ENCODE results near the gene FARS2. TPM values are rescaled to one million over a fixed set of nuclear protein-coding genes. Genes with fewer than 3 reads are reported as not detected.

The FARS2 gene
- total and polyA plus RNA-seq, 2 donors (not counting 3 experiments of a cell fraction or from before 2014, with no cell fraction given) = 20.2 to 20.5 TPM

DNA sequence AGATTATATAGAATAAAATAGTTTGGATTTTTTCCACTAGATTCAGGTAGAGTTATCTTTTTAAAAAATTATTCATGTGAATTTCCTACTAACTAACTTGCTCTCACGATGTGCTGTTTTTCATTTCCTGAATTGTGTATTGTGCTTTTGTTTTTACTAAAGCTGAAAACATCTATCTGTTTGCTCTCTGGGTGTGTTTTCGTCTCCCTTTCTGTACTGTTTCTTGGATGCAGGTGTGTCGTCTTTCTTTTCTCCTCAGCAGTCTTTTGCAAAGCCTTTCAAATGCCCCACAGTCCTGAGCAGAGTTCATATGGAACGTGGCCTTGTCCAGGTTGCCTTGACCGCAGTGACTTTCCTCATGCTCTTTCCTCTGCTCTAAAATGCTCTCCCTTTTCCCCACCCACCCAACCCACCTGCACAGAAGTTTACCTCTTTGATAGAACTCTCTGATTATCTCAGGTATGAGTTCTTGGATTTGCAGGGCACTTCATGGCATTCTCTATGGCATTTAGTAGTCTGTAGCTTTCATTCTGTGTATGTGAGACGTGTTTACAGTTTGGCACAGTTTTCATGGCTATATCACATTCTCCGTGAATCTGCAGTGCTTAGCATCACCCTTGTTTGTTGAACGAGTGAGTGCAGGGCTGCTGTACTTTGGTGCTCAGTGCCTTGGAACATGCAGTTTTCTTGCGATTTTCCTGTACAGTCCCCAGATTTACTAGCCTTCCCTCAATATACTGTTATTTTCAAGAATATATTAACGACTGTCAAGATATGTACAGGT, 77.1 kb downstream of the FARS2 start:
- FAIRE-seq = no peak
- no peak overlapping the region for H2AFZ ChIP-seq (ENCODE audit: low read depth, low read length)
- H3K36me3 ChIP-seq (ENCODE audit: control insufficient read depth in 2 of 2, extremely low read depth in 1 of 2, insufficient read depth in 2 of 2, low read length in 2 of 2) = no peaks in the 10 kb centered on the region
- peak; percentile 18 for DNase-seq (ENCODE audit: low read depth, low spot score)
- intact Hi-C loops (cut with micrococcal nuclease) = no loop called here
- H3K27ac ChIP-seq (ENCODE audit: insufficient read depth, low read depth, low read length) = no peak overlapping the region
- H3K4me3 ChIP-seq (replicated peaks in 1 of 3; ENCODE audit: insufficient read depth in 1 of 3, low read depth in 1 of 3, low read length in 3 of 3) = no peak overlapping the region
- H4K20me1 ChIP-seq (replicated peaks; ENCODE audit: control insufficient read depth, extremely low read depth, insufficient read depth, low read length) = peaks cover 3% of the 10 kb centered on the region
- dilution Hi-C loops (cut with MboI; ENCODE audit: extremely low pct_ligation_motif_present, low sequenced_read_pairs) = no loop called here
- H3K27me3 ChIP-seq (ENCODE audit: control insufficient read depth in 2 of 2, insufficient read depth in 2 of 2, low read length in 2 of 2) = no peaks in the 10 kb centered on the region
- H3K9me1 ChIP-seq (replicated peaks; ENCODE audit: control insufficient read depth, extremely low read depth, insufficient read depth, low read length) = no peaks in the 10 kb centered on the region
- H3K4me2 ChIP-seq (ENCODE audit: insufficient read depth, low read length) = no peak overlapping the region
- H3K9me3 ChIP-seq (replicated peaks; ENCODE audit: control insufficient read depth, insufficient read depth, low read length) = no peaks in the 10 kb centered on the region
- TF ChIP-seq GATA2 (IDR thresholded peaks at IDR 0.05; ENCODE audit: insufficient read depth, insufficient read length, low read depth, low read length) (no peak), FOS (IDR thresholded peaks at IDR 0.05; ENCODE audit: borderline replicate concordance, insufficient read depth, low read length) (no peak), POLR2AphosphoS5 (IDR thresholded peaks at IDR 0.05; ENCODE audit: insufficient read depth, low read depth, low read length) (no peak), EZH2 (IDR thresholded peaks at IDR 0.05; ENCODE audit: borderline replicate concordance, low read depth, low read length, severe bottlenecking) (no peak)
- TF ChIP-seq, protein P1, sequence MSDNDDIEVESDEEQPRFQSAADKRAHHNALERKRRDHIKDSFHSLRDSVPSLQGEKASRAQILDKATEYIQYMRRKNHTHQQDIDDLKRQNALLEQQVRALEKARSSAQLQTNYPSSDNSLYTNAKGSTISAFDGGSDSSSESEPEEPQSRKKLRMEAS (IDR thresholded peaks at IDR 0.05; ENCODE audit: insufficient read depth, insufficient read length) = no peak
- CTCF ChIA-PET = interaction anchor here (1.0 kb wide), 1 partner anchor 18 kb away, joined by 4 read pairs; no protein-coding TSS in a partner anchor
- no TSS peak for BruUV-seq (replicated peaks)
- H3K79me2 ChIP-seq (ENCODE audit: control insufficient read depth, insufficient read depth, low read length) = no peaks in the 10 kb centered on the region
- no peak overlapping the region for H3K9ac ChIP-seq (replicated peaks; ENCODE audit: extremely low read depth, insufficient read depth, low read length)
- POLR2A ChIA-PET = no interaction called here
- H3K4me1 ChIP-seq (ENCODE audit: control insufficient read depth, extremely low read depth, insufficient read depth, low read length) = peaks cover 15% of the 10 kb centered on the region

DNA sequence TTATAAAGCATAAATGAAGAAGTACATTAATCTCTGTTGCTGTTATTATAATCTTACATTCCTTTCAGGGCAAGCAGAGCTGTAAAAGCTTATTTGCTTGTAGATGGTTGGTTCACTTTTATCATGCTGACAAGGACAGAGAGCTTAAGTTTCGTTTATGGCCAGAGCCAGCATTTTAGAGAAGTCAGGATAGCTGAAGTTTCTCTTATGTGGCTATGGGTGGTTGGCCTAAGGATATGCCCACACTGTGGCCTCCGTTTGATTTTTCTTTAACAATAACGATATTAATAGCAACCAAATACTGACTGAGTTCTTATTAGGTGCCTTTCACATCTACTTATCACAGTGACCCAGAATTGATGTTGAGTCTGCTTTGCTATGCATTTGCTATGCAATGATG, 78.5 kb downstream of the FARS2 start:
- ChIA-PET CTCF (interaction anchor here (1.1 kb wide), 1 partner anchor 25 kb away, joined by 3 read pairs; no protein-coding TSS in a partner anchor), POLR2A (no interaction called here)
- no peak for FAIRE-seq
- Histone ChIP-seq H3K27me3 (ENCODE audit: control insufficient read depth in 2 of 2, insufficient read depth in 2 of 2, low read length in 2 of 2) (no peaks in the 10 kb centered on the region), H3K4me3 (replicated peaks in 1 of 3; ENCODE audit: insufficient read depth in 1 of 3, low read depth in 1 of 3, low read length in 3 of 3) (no peak overlapping the region), H3K79me2 (ENCODE audit: control insufficient read depth, insufficient read depth, low read length) (no peaks in the 10 kb centered on the region), H3K9me3 (replicated peaks; ENCODE audit: control insufficient read depth, insufficient read depth, low read length) (no peaks in the 10 kb centered on the region), H4K20me1 (replicated peaks; ENCODE audit: control insufficient read depth, extremely low read depth, insufficient read depth, low read length) (no peaks in the 10 kb centered on the region), H2AFZ (ENCODE audit: low read depth, low read length) (no peak overlapping the region), H3K27ac (ENCODE audit: insufficient read depth, low read depth, low read length) (no peak overlapping the region), H3K4me1 (ENCODE audit: control insufficient read depth, extremely low read depth, insufficient read depth, low read length) (peaks cover 5% of the 10 kb centered on the region), H3K9me1 (replicated peaks; ENCODE audit: control insufficient read depth, extremely low read depth, insufficient read depth, low read length) (no peaks in the 10 kb centered on the region), H3K4me2 (ENCODE audit: insufficient read depth, low read length) (no peak overlapping the region), H3K9ac (replicated peaks; ENCODE audit: extremely low read depth, insufficient read depth, low read length) (no peak overlapping the region), H3K36me3 (ENCODE audit: control insufficient read depth in 2 of 2, extremely low read depth in 1 of 2, insufficient read depth in 2 of 2, low read length in 2 of 2) (no peaks in the 10 kb centered on the region)
- intact Hi-C loops (cut with micrococcal nuclease) (no loop called here), dilution Hi-C loops (cut with MboI; ENCODE audit: extremely low pct_ligation_motif_present, low sequenced_read_pairs) (no loop called here)
- BruUV-seq (replicated peaks) = no TSS peak
- DNase-seq (ENCODE audit: low read depth, low spot score) = no peak
- TF ChIP-seq JUN (IDR thresholded peaks at IDR 0.05; ENCODE audit: borderline replicate concordance, insufficient read depth, insufficient read length, low read depth) = no peak
- no peak for TF ChIP-seq FOS (IDR thresholded peaks at IDR 0.05; ENCODE audit: borderline replicate concordance, insufficient read depth, low read length)
- TF ChIP-seq, protein P1 (IDR thresholded peaks at IDR 0.05; ENCODE audit: insufficient read depth, insufficient read length) = no peak
- no peak for TF ChIP-seq MYC (IDR thresholded peaks at IDR 0.05; ENCODE audit: low read depth, low read length)
- no peak for TF ChIP-seq POLR2A (IDR thresholded peaks at IDR 0.05; ENCODE audit: low read depth, low read length)
- TF ChIP-seq GATA2 (IDR thresholded peaks at IDR 0.05; ENCODE audit: insufficient read depth, insufficient read length, low read depth, low read length) = no peak
- TF ChIP-seq, protein P2, sequence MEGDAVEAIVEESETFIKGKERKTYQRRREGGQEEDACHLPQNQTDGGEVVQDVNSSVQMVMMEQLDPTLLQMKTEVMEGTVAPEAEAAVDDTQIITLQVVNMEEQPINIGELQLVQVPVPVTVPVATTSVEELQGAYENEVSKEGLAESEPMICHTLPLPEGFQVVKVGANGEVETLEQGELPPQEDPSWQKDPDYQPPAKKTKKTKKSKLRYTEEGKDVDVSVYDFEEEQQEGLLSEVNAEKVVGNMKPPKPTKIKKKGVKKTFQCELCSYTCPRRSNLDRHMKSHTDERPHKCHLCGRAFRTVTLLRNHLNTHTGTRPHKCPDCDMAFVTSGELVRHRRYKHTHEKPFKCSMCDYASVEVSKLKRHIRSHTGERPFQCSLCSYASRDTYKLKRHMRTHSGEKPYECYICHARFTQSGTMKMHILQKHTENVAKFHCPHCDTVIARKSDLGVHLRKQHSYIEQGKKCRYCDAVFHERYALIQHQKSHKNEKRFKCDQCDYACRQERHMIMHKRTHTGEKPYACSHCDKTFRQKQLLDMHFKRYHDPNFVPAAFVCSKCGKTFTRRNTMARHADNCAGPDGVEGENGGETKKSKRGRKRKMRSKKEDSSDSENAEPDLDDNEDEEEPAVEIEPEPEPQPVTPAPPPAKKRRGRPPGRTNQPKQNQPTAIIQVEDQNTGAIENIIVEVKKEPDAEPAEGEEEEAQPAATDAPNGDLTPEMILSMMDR (IDR thresholded peaks at IDR 0.05; ENCODE audit: extremely low read depth in 1 of 2, insufficient read depth in 1 of 2, low read depth in 1 of 2, low read length in 2 of 2) = no peak
- TF ChIP-seq POLR2AphosphoS5 (IDR thresholded peaks at IDR 0.05; ENCODE audit: insufficient read depth, low read depth, low read length) = no peak
- TF ChIP-seq EZH2 (IDR thresholded peaks at IDR 0.05; ENCODE audit: borderline replicate concordance, low read depth, low read length, severe bottlenecking) = no peak
